ENCODE data around the gene C16orf92. TPM values are rescaled to one million over a fixed set of nuclear protein-coding genes. Genes with fewer than 3 reads are reported as not detected.

Gene C16orf92
- total RNA-seq, 3 donors from 2014 or later (not counting 1 experiment from before 2014, with no cell fraction given): not detected

DNA sequence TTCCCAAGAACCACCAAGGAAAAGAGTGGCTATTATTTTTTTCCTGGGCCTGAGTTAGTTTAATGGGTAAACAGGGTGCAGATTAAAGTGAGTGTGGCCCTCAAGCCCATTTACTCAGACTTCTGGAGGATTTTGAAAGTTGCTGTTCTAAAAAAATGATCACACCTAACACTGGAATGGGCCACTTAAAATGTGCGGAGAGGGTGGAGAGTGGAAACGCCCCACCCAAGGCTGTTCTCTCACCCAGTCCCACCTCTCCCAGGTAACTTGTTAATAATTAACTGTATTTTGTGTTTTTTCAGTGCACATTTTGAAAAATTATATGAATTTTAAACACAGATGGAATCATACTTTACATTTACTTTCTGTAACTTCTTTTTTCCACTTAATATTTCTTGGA, 33.0 kb upstream of the C16orf92 start:
- H3K4me3 ChIP-seq (ENCODE audit: low read length): no peak overlapping the region
- TF ChIP-seq, protein P1, sequence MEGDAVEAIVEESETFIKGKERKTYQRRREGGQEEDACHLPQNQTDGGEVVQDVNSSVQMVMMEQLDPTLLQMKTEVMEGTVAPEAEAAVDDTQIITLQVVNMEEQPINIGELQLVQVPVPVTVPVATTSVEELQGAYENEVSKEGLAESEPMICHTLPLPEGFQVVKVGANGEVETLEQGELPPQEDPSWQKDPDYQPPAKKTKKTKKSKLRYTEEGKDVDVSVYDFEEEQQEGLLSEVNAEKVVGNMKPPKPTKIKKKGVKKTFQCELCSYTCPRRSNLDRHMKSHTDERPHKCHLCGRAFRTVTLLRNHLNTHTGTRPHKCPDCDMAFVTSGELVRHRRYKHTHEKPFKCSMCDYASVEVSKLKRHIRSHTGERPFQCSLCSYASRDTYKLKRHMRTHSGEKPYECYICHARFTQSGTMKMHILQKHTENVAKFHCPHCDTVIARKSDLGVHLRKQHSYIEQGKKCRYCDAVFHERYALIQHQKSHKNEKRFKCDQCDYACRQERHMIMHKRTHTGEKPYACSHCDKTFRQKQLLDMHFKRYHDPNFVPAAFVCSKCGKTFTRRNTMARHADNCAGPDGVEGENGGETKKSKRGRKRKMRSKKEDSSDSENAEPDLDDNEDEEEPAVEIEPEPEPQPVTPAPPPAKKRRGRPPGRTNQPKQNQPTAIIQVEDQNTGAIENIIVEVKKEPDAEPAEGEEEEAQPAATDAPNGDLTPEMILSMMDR (IDR thresholded peaks at IDR 0.05): no peak
- no peak for DNase-seq
- no peaks in the 10 kb centered on the region for H3K27me3 Mint-ChIP-seq (ENCODE audit: low read depth in 2 of 2)
- H3K27ac ChIP-seq (ENCODE audit: low read length): no peak overlapping the region
- no peak for ATAC-seq
- peaks cover 54% of the 10 kb centered on the region for H3K36me3 ChIP-seq (ENCODE audit: control insufficient read depth, insufficient read depth, low read length)
- H3K4me1 ChIP-seq (ENCODE audit: control insufficient read depth, insufficient read depth, low read length): peaks cover 9% of the 10 kb centered on the region
- no peaks in the 10 kb centered on the region for H3K27me3 ChIP-seq (ENCODE audit: control insufficient read depth, insufficient read depth, low read length)
- no peaks in the 10 kb centered on the region for H3K36me3 Mint-ChIP-seq
- H3K9me3 Mint-ChIP-seq: no peaks in the 10 kb centered on the region
- intact Hi-C loops (cut with micrococcal nuclease): no loop called here
- no peak overlapping the region for H3K27ac Mint-ChIP-seq
- peaks cover 0 to 25% of the 10 kb centered on the region in 2 donors for H3K4me1 Mint-ChIP-seq
- no peak overlapping the region for H3K4me3 Mint-ChIP-seq
- no CpG with 5 or more reads among the region's 2 CpGs for WGBS (ENCODE audit: insufficient coverage)
- H3K9me3 ChIP-seq (ENCODE audit: control insufficient read depth, insufficient read depth, low read length): no peaks in the 10 kb centered on the region

DNA sequence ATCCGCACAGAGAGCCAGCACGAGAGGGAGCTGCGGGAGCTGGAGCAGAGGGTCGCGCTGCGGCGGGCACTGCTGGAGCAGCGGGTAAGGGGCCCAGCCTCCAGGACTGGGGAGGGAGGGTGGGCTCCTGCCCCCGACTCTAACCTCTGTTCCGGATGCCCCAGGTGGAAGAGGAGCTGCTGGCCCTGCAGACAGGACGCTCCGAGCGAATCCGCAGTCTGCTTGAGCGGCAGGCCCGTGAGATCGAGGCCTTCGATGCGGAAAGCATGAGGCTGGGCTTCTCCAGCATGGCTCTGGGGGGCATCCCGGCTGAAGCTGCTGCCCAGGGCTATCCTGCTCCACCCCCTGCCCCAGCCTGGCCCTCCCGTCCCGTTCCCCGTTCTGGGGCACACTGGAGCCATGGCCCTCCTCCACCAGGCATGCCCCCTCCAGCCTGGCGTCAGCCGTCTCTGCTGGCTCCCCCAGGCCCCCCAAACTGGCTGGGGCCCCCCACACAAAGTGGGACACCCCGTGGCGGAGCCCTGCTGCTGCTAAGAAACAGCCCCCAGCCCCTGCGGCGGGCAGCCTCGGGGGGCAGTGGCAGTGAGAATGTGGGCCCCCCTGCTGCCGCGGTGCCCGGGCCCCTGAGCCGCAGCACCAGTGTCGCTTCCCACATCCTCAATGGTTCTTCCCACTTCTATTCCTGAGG, 32.0 kb upstream of the C16orf92 start:
- DNase-seq (no peak), ATAC-seq (no peak)
- Mint-ChIP-seq H3K9me3 (no peaks in the 10 kb centered on the region), H3K27me3 (ENCODE audit: low read depth in 2 of 2) (no peaks in the 10 kb centered on the region), H3K4me3 (no peak overlapping the region), H3K4me1 (peaks cover 2 to 35% of the 10 kb centered on the region in 2 donors), H3K36me3 (no peaks in the 10 kb centered on the region), H3K27ac (no peak overlapping the region)
- H3K4me3 ChIP-seq (ENCODE audit: low read length): no peak overlapping the region
- H3K9me3 ChIP-seq (ENCODE audit: control insufficient read depth, insufficient read depth, low read length): no peaks in the 10 kb centered on the region
- H3K27me3 ChIP-seq (ENCODE audit: control insufficient read depth, insufficient read depth, low read length): no peaks in the 10 kb centered on the region
- H3K36me3 ChIP-seq (ENCODE audit: control insufficient read depth, insufficient read depth, low read length): peaks cover 44% of the 10 kb centered on the region
- H3K4me1 ChIP-seq (ENCODE audit: control insufficient read depth, insufficient read depth, low read length): peaks cover 11% of the 10 kb centered on the region
- TF ChIP-seq, protein P1 (IDR thresholded peaks at IDR 0.05): no peak
- WGBS (ENCODE audit: insufficient coverage): 98% methylated on average over 34 of the region's 35 CpGs
- no peak overlapping the region for H3K27ac ChIP-seq (ENCODE audit: low read length)
- intact Hi-C loops (cut with micrococcal nuclease): no loop called here

DNA sequence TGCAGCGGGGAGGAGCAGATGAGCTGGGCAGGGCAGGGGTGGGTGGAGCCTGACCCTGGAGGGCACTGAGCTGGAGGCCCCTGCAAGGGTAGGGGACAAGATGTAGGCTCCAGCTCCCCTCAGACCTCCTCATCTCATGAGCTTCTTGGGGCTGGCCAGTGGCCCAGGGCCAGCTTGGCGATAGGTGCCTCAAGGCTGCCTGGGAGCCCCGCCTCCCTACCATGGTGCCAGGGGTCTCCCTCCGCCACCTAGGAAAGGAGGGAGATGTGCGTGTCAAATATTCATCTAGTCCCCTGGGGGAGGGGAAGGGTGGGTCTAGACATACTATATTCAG, 31.5 kb upstream of the C16orf92 start:
- H3K27me3 ChIP-seq (ENCODE audit: control insufficient read depth, insufficient read depth, low read length): no peaks in the 10 kb centered on the region
- H3K4me3 ChIP-seq (ENCODE audit: low read length): no peak overlapping the region
- intact Hi-C loops (cut with micrococcal nuclease): no loop called here
- H3K4me1 ChIP-seq (ENCODE audit: control insufficient read depth, insufficient read depth, low read length): peaks cover 14% of the 10 kb centered on the region
- WGBS (ENCODE audit: insufficient coverage): 100% methylated on average over 3 of the region's 5 CpGs
- Mint-ChIP-seq H3K27ac (no peak overlapping the region), H3K4me3 (no peak overlapping the region), H3K36me3 (no peaks in the 10 kb centered on the region), H3K27me3 (ENCODE audit: low read depth in 2 of 2) (no peaks in the 10 kb centered on the region), H3K4me1 (peaks cover 7 to 38% of the 10 kb centered on the region in 2 donors), H3K9me3 (no peaks in the 10 kb centered on the region)
- DNase-seq: no peak
- H3K27ac ChIP-seq (ENCODE audit: low read length): no peak overlapping the region
- H3K9me3 ChIP-seq (ENCODE audit: control insufficient read depth, insufficient read depth, low read length): no peaks in the 10 kb centered on the region
- H3K36me3 ChIP-seq (ENCODE audit: control insufficient read depth, insufficient read depth, low read length): peaks cover 38% of the 10 kb centered on the region
- TF ChIP-seq, protein P1 (IDR thresholded peaks at IDR 0.05): no peak
- ATAC-seq: no peak
